GM18868 (cell line): ENCODE results near the gene ITPR3.
A peak's percentile ranks its signal among the peaks of the same experiment; 100 is the strongest.

Experiments
- ATAC-seq: cut with Tn5 transposase; IDR thresholded peaks from one replicate; pipeline ENCODE4 v1.9.1; 2021; ENCODE audit warnings: mild to moderate bottlenecking, moderate library complexity; ENCODE audit not compliant: unreplicated experiment

ITPR3 gene

GRCh38 chr6:33695451-33695887 lies 74.3 kb downstream of the ITPR3 start:
- no peak for ATAC-seq

GRCh38 chr6:33696076-33696475 lies 75.0 kb downstream of the ITPR3 start:
- no peak for ATAC-seq

- ATAC-seq, result no peak
Measured at GRCh38 chr6:33696548-33697518, 75.7 kb downstream of the ITPR3 start.

GRCh38 chr6:33697845-33698244 lies 76.7 kb downstream of the ITPR3 start:
- ATAC-seq, result no peak

- no peak for ATAC-seq
Measured at GRCh38 chr6:33698494-33698893, 77.4 kb downstream of the ITPR3 start.

GRCh38 chr6:33699131-33699530 lies 78.0 kb downstream of the ITPR3 start:
- ATAC-seq, result no peak

- ATAC-seq, result no peak
Measured at GRCh38 chr6:33699739-33700138, 78.6 kb downstream of the ITPR3 start.

GRCh38 chr6:33700391-33701050 lies 79.4 kb downstream of the ITPR3 start:
- peak; percentile 55 for ATAC-seq

GRCh38 chr6:33702345-33702977 lies 81.3 kb downstream of the ITPR3 start:
- no peak for ATAC-seq

GRCh38 chr6:33704215-33705066 lies 83.3 kb downstream of the ITPR3 start:
- ATAC-seq, result no peak

- ATAC-seq, result no peak
Measured at GRCh38 chr6:33705268-33705885, 84.3 kb downstream of the ITPR3 start.

- no peak for ATAC-seq
Measured at GRCh38 chr6:33705955-33706725, 85.0 kb downstream of the ITPR3 start.

- ATAC-seq, result no peak
Measured at GRCh38 chr6:33707771-33708170, 86.6 kb downstream of the ITPR3 start.

GRCh38 chr6:33708516-33709204 lies 87.5 kb downstream of the ITPR3 start:
- ATAC-seq, result no peak

- no peak for ATAC-seq
Measured at GRCh38 chr6:33709605-33710295, 88.6 kb downstream of the ITPR3 start.

GRCh38 chr6:33710296-33711121 lies 89.4 kb downstream of the ITPR3 start:
- ATAC-seq, result no peak
